Activated naive CD8-positive, alpha-beta T cell treated with anti-CD3 and anti-CD28 coated beads for 36 hours (primary cell): Measurements from ENCODE around the gene OTUB2. TPM values are rescaled to one million over a fixed set of nuclear protein-coding genes. Genes with fewer than 3 reads are reported as not detected.

Experiments
- DNase-seq: peaks from one replicate; pipeline ENCODE4 v3.0.0; 2021
- H3K27ac Mint-ChIP-seq: one replicate; pipeline ENCODE4 v1.8.0; 2022; ENCODE audit warnings: mild to moderate bottlenecking, moderate library complexity, mixed read lengths
- H3K27me3 Mint-ChIP-seq: one replicate; pipeline ENCODE4 v1.8.0; 2022; ENCODE audit warnings: mild to moderate bottlenecking, mixed read lengths
- H3K36me3 Mint-ChIP-seq: one replicate; pipeline ENCODE4 v1.8.0; 2021; ENCODE audit warnings: mild to moderate bottlenecking, mixed read lengths
- H3K4me1 Mint-ChIP-seq: one replicate; pipeline ENCODE4 v1.8.0; 2021; ENCODE audit warnings: mixed read lengths
- H3K4me3 Mint-ChIP-seq: one replicate; pipeline ENCODE4 v1.8.0; 2022; ENCODE audit warnings: mild to moderate bottlenecking, moderate library complexity, mixed read lengths
- H3K9me3 Mint-ChIP-seq: one replicate; pipeline ENCODE4 v1.8.0; 2022; ENCODE audit warnings: mixed read lengths
- total RNA-seq, 2 experiments: library from RNA; stranded (reverse); gene quantifications; one replicate each; pipeline ENCODE4 v1.2.3, GENCODE V29; 2021

The OTUB2 gene
- total RNA-seq, 2 experiments from 2014 or later = 0.31 to 0.48 TPM

- no peak for DNase-seq
- Mint-ChIP-seq H3K9me3 (no peaks in the 10 kb centered on the region), H3K27ac (no peak overlapping the region), H3K4me1 (peaks cover 25% of the 10 kb centered on the region), H3K27me3 (peaks cover 10% of the 10 kb centered on the region), H3K4me3 (no peak overlapping the region), H3K36me3 (no peaks in the 10 kb centered on the region)
Observed at GRCh38 chr14:94024549-94024948, 1.6 kb upstream of the OTUB2 start.

- Mint-ChIP-seq H3K4me1 (peaks cover 24% of the 10 kb centered on the region), H3K27ac (no peak overlapping the region), H3K9me3 (no peaks in the 10 kb centered on the region), H3K4me3 (peak overlapping the region; percentile 67), H3K27me3 (peaks cover 4% of the 10 kb centered on the region), H3K36me3 (no peaks in the 10 kb centered on the region)
- DNase-seq = no peak
Observed at GRCh38 chr14:94025720-94026119, 420 bp upstream of the OTUB2 start.

- DNase-seq = no peak
- H3K27me3 Mint-ChIP-seq = peaks cover 4% of the 10 kb centered on the region
- H3K27ac Mint-ChIP-seq = no peak overlapping the region
- H3K9me3 Mint-ChIP-seq = no peaks in the 10 kb centered on the region
- H3K4me1 Mint-ChIP-seq = peaks cover 11% of the 10 kb centered on the region
- H3K4me3 Mint-ChIP-seq = peak overlapping the region; percentile 19
- no peaks in the 10 kb centered on the region for H3K36me3 Mint-ChIP-seq
Observed at GRCh38 chr14:94026889-94027469, 839 bp downstream of the OTUB2 start.

- no peak overlapping the region for H3K27ac Mint-ChIP-seq
Observed at GRCh38 chr14:94027566-94028449, 1.7 kb downstream of the OTUB2 start.

GRCh38 chr14:94028450-94028826 is 2.3 kb downstream of the OTUB2 start:
- no peak overlapping the region for H3K4me3 Mint-ChIP-seq
- H3K36me3 Mint-ChIP-seq = no peaks in the 10 kb centered on the region
- peaks cover 4% of the 10 kb centered on the region for H3K4me1 Mint-ChIP-seq
- no peak overlapping the region for H3K27ac Mint-ChIP-seq
- H3K27me3 Mint-ChIP-seq = peaks cover 4% of the 10 kb centered on the region
- DNase-seq = no peak
- H3K9me3 Mint-ChIP-seq = no peaks in the 10 kb centered on the region

More at GRCh38 chr14:94027566-94028449, 1.7 kb downstream of the OTUB2 start:
- peaks cover 4% of the 10 kb centered on the region for H3K4me1 Mint-ChIP-seq
- peak overlapping the region; percentile 32 for H3K4me3 Mint-ChIP-seq
- H3K36me3 Mint-ChIP-seq = no peaks in the 10 kb centered on the region
- H3K27me3 Mint-ChIP-seq = peaks cover 4% of the 10 kb centered on the region
- no peaks in the 10 kb centered on the region for H3K9me3 Mint-ChIP-seq
- DNase-seq = no peak

GRCh38 chr14:94029265-94029664 is 3.1 kb downstream of the OTUB2 start:
- Mint-ChIP-seq H3K4me3 (no peak overlapping the region), H3K4me1 (peaks cover 4% of the 10 kb centered on the region), H3K27ac (no peak overlapping the region), H3K9me3 (no peaks in the 10 kb centered on the region), H3K36me3 (no peaks in the 10 kb centered on the region), H3K27me3 (no peaks in the 10 kb centered on the region)
- DNase-seq = no peak

GRCh38 chr14:94029671-94030203 is 3.6 kb downstream of the OTUB2 start:
- no peak for DNase-seq
- Mint-ChIP-seq H3K27me3 (no peaks in the 10 kb centered on the region), H3K4me1 (peaks cover 4% of the 10 kb centered on the region), H3K36me3 (no peaks in the 10 kb centered on the region), H3K9me3 (no peaks in the 10 kb centered on the region), H3K4me3 (no peak overlapping the region), H3K27ac (no peak overlapping the region)

- H3K27me3 Mint-ChIP-seq = no peaks in the 10 kb centered on the region
- H3K4me1 Mint-ChIP-seq = peaks cover 4% of the 10 kb centered on the region
- no peak overlapping the region for H3K27ac Mint-ChIP-seq
- H3K4me3 Mint-ChIP-seq = no peak overlapping the region
- no peaks in the 10 kb centered on the region for H3K36me3 Mint-ChIP-seq
- no peaks in the 10 kb centered on the region for H3K9me3 Mint-ChIP-seq
- DNase-seq = no peak
Observed at GRCh38 chr14:94030571-94030970, 4.4 kb downstream of the OTUB2 start.

- DNase-seq = no peak
- H3K4me3 Mint-ChIP-seq = no peak overlapping the region
- no peaks in the 10 kb centered on the region for H3K27me3 Mint-ChIP-seq
- H3K36me3 Mint-ChIP-seq = no peaks in the 10 kb centered on the region
- H3K27ac Mint-ChIP-seq = no peak overlapping the region
- no peaks in the 10 kb centered on the region for H3K4me1 Mint-ChIP-seq
- no peaks in the 10 kb centered on the region for H3K9me3 Mint-ChIP-seq
Observed at GRCh38 chr14:94031161-94031882, 5.2 kb downstream of the OTUB2 start.

GRCh38 chr14:94031883-94032279 is 5.7 kb downstream of the OTUB2 start:
- Mint-ChIP-seq H3K27ac (no peak overlapping the region), H3K4me1 (peaks cover 3% of the 10 kb centered on the region), H3K4me3 (no peak overlapping the region), H3K36me3 (no peaks in the 10 kb centered on the region), H3K27me3 (no peaks in the 10 kb centered on the region), H3K9me3 (no peaks in the 10 kb centered on the region)
- DNase-seq = no peak

- no peaks in the 10 kb centered on the region for H3K9me3 Mint-ChIP-seq
- H3K4me1 Mint-ChIP-seq = peaks cover 3% of the 10 kb centered on the region
- H3K4me3 Mint-ChIP-seq = no peak overlapping the region
- H3K27me3 Mint-ChIP-seq = no peaks in the 10 kb centered on the region
- no peak overlapping the region for H3K27ac Mint-ChIP-seq
- H3K36me3 Mint-ChIP-seq = no peaks in the 10 kb centered on the region
- no peak for DNase-seq
Observed at GRCh38 chr14:94034886-94035285, 8.7 kb downstream of the OTUB2 start.

- Mint-ChIP-seq H3K27me3 (no peaks in the 10 kb centered on the region), H3K27ac (no peak overlapping the region), H3K4me3 (no peak overlapping the region), H3K36me3 (no peaks in the 10 kb centered on the region), H3K4me1 (peaks cover 3% of the 10 kb centered on the region), H3K9me3 (no peaks in the 10 kb centered on the region)
- DNase-seq = peak; percentile 70
Observed at GRCh38 chr14:94036313-94037167, 10.4 kb downstream of the OTUB2 start.

- Mint-ChIP-seq H3K27me3 (no peaks in the 10 kb centered on the region), H3K4me1 (peaks cover 3% of the 10 kb centered on the region), H3K9me3 (no peaks in the 10 kb centered on the region), H3K4me3 (no peak overlapping the region), H3K36me3 (no peaks in the 10 kb centered on the region), H3K27ac (no peak overlapping the region)
- DNase-seq = no peak
Observed at GRCh38 chr14:94037954-94038353, 11.8 kb downstream of the OTUB2 start.

GRCh38 chr14:94038510-94038909 is 12.4 kb downstream of the OTUB2 start:
- H3K27me3 Mint-ChIP-seq = no peaks in the 10 kb centered on the region
- no peaks in the 10 kb centered on the region for H3K36me3 Mint-ChIP-seq

More at GRCh38 chr14:94038510-94038909, 12.4 kb downstream of the OTUB2 start:
- DNase-seq = no peak
- H3K4me1 Mint-ChIP-seq = peaks cover 3% of the 10 kb centered on the region
- H3K9me3 Mint-ChIP-seq = no peaks in the 10 kb centered on the region
- H3K4me3 Mint-ChIP-seq = no peak overlapping the region
- no peak overlapping the region for H3K27ac Mint-ChIP-seq
